HG03045 (cell line): ENCODE data around the gene EREG.

Experiments used
- ATAC-seq: cut with Tn5 transposase; IDR thresholded peaks from one replicate; pipeline ENCODE4 v1.9.1; 2021; ENCODE audit warnings: mild to moderate bottlenecking, moderate library complexity; ENCODE audit not compliant: unreplicated experiment

Gene EREG

DNA sequence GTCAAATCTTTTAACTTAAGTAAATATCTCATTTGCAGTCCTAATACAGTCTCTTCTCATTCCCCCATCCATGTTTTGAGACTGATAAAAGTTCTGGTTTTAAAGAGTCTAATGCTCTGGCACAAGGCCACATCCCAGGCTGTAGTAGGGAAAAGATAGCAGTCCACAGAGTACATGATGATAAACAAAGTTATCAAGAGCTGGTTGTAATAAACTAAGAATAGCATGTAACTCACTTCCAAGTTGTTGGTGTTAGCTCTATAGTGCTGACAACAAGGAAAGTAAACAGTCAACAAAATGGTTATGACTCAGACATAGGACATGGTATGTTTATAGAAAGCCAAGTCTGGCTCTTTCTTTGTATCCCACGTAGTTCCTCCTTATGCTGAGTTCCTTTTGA is 58.2 kb downstream of the EREG start:
- ATAC-seq: no peak

DNA sequence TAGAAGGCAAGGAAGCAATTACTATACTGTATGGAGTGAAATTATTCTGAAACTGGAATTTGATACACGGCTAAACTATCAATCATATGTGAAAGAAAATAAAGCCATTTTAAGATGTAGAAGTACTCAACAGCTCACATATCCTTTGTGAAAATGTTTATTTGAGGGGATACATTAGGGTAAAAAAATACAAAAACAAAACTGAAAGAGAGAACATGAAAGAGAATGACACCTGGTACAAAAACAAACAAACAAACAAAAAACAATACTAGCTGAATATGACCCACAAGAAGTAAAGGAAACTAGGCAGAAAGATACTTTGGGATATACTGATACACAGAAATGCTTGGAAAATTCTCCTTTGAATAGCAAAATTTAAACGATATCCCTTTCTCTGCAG is 59.2 kb downstream of the EREG start:
- ATAC-seq: no peak

DNA sequence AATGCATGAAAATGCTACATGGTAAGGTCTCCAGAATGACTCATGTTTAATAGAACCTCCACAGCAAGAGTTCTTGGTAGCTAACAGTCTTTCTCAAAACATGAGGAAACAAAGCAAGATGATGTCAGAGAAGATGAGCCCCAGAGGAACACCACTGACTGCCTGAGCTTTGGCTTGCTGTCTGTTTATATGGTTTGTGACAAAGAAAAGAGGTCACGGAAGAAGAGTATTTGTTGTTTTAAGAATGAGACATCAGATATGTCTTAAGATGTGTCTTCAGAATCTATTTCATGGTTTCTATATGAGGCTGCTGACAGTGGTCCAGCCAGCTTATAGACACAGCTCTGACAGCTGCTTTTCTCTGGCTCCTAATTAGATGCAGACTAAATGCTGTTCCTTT is 61.2 kb downstream of the EREG start:
- ATAC-seq: no peak

DNA sequence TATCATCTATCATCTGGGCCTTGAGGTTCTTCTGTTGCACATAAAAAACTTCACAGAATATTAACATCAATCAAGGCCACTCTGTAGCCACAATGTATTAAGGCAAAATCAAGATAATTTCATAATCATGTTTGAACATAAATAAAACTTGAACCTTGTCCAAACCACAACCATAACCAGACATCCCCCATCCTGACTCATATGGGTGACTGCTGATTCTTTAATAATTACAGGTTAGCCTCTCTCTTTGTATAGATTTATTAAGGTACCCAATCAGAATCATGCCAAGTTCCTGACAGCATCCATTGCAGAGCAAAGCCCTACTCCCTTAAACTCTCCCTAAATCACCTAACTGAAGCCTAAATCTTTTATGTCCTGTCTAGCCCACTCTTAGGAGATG is 63.3 kb downstream of the EREG start:
- ATAC-seq: no peak

DNA sequence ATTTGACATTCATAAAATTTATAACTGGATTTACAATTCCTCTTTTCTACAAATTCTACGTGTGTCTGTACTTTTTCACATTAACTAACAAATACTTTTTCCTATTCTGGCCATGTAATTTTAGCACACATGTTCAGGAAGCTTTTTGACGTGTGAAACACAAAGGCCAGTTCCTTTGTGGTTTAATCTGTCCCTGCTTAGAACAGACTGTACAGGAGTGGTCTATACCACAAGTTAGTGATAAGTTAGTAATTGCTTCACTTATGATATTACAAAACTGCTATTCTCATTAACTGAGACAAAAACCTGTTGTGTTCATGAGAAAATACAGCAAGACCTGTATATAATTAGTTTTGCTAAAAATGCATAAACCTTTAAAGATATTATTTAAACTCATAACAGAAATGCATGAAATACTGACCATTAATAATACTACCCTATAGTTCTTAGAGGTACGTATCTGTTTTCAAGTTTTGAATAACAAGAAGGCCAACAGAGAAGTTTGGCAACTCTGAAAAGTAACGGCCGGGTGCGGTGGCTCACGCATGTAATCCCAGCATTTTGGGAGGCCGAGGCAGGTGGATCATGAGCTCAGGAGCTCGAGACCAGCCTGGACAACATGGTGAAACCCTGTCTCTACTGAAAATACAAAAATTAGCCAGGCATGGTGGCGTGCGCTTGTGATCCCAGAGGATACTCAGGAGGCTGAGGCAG is 66.3 kb downstream of the EREG start:
- no peak for ATAC-seq

DNA sequence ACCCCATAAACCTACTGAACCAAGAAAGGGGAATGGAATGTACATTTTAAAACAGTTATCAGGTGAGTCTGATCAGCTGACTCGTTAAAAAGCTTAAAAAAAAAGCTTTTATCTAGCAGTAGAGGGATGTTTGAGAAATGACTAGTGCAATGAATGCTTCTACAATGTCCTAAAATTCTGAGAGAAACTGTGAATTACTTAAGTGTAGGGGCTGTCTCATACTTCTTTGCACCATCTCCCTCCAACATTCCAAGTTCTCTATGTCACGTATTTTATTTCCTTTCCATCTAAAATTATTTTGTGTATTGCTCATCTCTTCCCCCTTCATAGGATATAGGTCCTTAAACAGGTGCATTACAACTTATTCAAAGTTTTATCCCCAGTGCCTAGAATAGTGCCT is 68.1 kb downstream of the EREG start:
- ATAC-seq: no peak

DNA sequence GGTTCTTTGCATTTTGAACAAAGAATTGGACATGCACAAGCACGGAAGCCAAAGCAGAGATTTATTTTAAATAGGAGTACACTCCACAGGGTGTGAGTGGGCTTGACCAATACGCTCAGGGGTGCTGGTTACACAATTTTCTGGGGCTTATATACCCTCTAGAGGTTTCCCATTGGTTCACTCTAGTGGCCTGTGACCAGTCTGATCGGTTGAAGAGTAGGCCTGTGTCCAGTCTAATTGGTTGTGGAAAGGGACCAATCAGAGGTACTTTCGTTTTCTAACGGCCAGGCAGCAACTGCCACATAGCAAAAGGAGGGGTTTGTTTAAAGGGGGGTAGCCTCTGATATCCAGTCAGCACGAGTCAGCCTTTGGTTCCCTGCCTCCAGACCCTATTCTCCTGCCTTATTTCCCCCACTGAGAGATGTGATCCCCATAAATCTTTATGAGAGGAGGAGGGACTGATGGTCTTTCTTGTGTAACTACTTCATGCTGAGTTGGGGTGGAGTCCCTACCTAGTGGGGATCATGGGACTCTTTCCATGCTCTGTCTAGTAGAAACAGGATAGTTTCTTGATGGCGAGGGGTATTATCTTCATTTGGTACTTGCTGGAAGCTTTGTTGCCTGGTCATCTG is 68.7 kb downstream of the EREG start:
- ATAC-seq: no peak

DNA sequence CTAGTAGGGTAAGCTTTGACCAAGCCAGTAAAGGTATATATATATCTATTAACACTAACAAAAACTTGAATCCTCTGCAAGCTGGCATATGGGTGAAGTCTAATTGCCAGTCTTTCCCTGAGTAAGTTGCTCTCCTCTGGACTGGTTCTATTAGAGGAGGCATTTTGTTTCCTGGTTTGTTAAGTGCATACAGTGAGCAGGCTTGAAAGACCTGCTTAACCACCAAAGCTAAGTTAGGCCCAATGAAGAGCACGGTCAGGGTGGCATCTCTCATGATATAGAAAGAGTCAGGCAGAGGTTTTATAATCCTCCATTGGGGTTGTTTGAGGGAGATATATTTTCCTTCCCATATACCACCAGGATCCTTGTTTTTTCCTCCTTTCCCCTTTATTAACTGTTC is 70.4 kb downstream of the EREG start:
- ATAC-seq: no peak

DNA sequence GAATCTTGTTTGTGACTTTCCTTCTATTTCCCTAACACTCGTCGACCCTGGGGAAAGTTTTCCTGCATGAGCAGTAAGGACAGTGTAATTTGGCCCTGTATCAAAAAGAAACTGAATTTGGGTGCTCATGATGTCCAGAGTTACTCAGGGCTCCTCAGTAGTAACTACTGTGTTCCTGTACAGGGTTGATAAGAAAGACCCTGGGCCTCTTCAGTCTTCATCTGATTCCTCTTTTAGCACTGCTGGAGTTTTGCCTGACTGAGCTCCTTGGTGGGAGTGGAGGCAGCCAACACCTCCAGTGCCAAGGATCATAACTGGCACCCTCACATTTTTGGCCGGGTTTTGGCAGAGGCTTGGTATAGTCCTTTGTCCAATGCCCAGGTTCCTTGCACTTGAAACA is 72.9 kb downstream of the EREG start:
- no peak for ATAC-seq
